PFSK-1 (cell line): ENCODE measurements around the gene KCNJ4.

Experiments
- FOXP2 ChIP-seq: optimal IDR thresholded peaks from 2 replicates; pipeline ENCODE3; 2011; ENCODE audit warnings: borderline replicate concordance, control low read depth, inconsistent platforms; ENCODE audit not compliant: insufficient read depth; ENCODE audit errors: extremely low read length, extremely low read depth
- POLR2AphosphoS5 ChIP-seq: IDR thresholded peaks from 2 replicates; pipeline ENCODE4 v1.6.1; 2012; ENCODE audit warnings: low read depth, mild to moderate bottlenecking, control low read depth, low read length, moderate library complexity
- TAF1 ChIP-seq: IDR thresholded peaks from 2 replicates; pipeline ENCODE4 v1.6.1; 2012; ENCODE audit warnings: low read length, control low read depth, borderline replicate concordance; ENCODE audit not compliant: insufficient read depth
- TF ChIP-seq, protein P1 (sequence below), 2 experiments: IDR thresholded peaks; 2 replicates each; pipeline versions ENCODE4 v1.6.1 to v1.8.0; 2011 to 2012; ENCODE audit warnings: low read depth in 2 of 2, low read length in 2 of 2, control low read depth in 1 of 2, inconsistent platforms in 1 of 2, mild to moderate bottlenecking in 1 of 2, moderate library complexity in 1 of 2; ENCODE audit not compliant: insufficient read depth in 1 of 2

DNA sequence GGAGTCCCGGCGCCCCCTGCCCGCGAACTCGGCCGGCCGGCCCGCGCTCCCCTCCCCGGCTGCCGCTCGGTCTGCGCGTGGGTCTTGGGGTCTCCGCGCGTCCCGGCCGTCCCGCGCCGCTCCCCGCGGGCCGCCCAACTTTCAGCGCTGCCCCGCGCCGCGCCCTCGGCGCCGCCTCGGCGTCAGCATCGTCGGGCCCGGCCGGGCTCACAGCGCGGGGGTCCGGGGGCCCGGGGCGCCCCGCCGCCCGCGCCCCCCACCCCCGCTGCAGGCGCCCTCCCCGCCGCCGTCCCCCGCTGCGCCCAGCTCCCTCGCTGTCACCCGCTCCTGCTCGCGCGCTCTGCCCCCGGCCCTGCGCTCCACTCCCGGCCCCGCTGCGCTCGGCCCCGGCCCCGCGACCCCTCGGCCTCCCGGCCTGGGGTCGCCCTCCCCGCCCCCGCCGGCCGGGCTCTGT, at the start of gene KCNJ4:
- no peak for TF ChIP-seq POLR2AphosphoS5
- TF ChIP-seq, protein P1, sequence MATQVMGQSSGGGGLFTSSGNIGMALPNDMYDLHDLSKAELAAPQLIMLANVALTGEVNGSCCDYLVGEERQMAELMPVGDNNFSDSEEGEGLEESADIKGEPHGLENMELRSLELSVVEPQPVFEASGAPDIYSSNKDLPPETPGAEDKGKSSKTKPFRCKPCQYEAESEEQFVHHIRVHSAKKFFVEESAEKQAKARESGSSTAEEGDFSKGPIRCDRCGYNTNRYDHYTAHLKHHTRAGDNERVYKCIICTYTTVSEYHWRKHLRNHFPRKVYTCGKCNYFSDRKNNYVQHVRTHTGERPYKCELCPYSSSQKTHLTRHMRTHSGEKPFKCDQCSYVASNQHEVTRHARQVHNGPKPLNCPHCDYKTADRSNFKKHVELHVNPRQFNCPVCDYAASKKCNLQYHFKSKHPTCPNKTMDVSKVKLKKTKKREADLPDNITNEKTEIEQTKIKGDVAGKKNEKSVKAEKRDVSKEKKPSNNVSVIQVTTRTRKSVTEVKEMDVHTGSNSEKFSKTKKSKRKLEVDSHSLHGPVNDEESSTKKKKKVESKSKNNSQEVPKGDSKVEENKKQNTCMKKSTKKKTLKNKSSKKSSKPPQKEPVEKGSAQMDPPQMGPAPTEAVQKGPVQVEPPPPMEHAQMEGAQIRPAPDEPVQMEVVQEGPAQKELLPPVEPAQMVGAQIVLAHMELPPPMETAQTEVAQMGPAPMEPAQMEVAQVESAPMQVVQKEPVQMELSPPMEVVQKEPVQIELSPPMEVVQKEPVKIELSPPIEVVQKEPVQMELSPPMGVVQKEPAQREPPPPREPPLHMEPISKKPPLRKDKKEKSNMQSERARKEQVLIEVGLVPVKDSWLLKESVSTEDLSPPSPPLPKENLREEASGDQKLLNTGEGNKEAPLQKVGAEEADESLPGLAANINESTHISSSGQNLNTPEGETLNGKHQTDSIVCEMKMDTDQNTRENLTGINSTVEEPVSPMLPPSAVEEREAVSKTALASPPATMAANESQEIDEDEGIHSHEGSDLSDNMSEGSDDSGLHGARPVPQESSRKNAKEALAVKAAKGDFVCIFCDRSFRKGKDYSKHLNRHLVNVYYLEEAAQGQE (IDR thresholded peaks at IDR 0.05; ENCODE audit: insufficient read depth in 1 of 2, low read depth in 2 of 2, low read length in 2 of 2), result no peak
- TF ChIP-seq TAF1, result no peak
- TF ChIP-seq FOXP2, result no peak
